ENCODE results near the gene NANOS2. TPM values are rescaled to one million over a fixed set of nuclear protein-coding genes. Genes with fewer than 3 reads are reported as not detected.

The NANOS2 gene
- total RNA-seq, 1 donor = not detected

DNA sequence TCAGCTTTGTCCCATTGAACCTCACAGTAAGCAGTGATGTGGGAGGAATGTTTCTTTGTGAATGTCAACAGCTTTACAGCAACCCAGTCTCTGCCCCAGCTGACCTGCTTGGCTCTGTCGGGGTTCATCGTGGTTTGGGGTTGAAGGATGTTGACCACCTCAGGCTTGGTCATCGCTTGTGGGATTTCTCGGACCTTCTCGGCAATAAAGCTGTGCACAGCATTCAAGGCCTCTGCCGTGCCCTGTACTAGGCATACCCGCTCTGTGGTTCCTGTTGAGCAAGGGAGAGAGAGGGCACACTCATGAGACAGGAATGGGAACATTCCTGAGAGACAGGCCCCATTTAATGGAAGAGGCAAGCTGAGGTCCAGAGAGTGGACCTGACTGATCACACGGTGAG is 39.1 kb upstream of the NANOS2 start:
- Histone ChIP-seq H3K9me3 (ENCODE audit: low read depth, low read length) (no peaks in the 10 kb centered on the region), H3K36me3 (ENCODE audit: insufficient read depth, low read length) (no peaks in the 10 kb centered on the region), H3K4me1 (ENCODE audit: insufficient read depth, low read length) (no peaks in the 10 kb centered on the region), H3K27ac (ENCODE audit: low read depth, low read length) (no peak overlapping the region), H3K4me2 (ENCODE audit: insufficient read depth, low read length) (no peak overlapping the region), H3K4me3 (ENCODE audit: insufficient read depth, low read length) (no peak overlapping the region), H3K79me2 (ENCODE audit: insufficient read depth, low read length) (no peaks in the 10 kb centered on the region), H4K20me1 (ENCODE audit: insufficient read depth, low read length) (no peaks in the 10 kb centered on the region), H3K27me3 (ENCODE audit: insufficient read depth, low read length) (no peaks in the 10 kb centered on the region), H2AFZ (ENCODE audit: low read length) (no peak overlapping the region)
- DNase-seq (ENCODE audit: insufficient read length, low spot score, missing footprints) = no peak
- TF ChIP-seq CTCF (IDR thresholded peaks at IDR 0.05; ENCODE audit: extremely low read depth, low read depth, low read length) = no peak

DNA sequence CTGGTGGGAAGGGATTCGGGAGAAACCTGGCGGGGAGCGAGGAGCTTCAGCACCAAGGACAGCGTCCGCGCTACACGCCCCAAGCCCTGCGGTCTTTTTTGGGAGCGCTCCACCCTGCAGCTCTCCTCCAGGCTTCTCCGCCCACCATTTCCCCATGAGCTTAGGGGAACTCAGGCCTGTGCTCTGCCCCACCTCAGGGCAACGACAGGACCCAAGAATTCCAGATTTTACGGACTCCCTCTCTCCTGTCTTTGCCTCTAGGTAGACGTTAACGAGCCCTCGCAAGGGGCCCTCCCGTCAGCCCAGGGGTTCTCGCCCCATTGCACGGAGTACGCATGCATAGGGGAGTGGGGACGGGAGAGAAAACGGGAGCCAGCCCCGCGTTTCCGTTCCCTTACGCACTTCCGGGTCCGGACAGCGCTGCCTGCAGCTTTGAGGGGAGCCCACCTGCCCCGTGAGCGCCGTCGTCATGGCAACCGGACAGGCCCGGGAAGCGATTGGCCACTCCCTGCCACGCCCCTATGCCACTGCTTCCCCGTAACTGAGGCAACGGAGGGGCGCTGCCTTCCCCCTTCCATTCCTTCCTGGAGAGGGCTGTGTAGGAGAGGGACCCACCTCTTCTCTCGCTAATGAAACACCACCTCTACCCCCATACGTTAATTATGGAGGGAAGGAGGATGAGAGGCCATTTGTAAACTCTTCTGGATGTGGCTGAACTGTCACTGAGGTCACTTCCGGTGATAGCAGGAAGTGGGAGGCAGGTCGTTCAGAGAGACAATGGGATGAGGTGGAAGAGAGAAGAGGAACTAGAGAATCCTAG is 38.3 kb upstream of the NANOS2 start:
- no peaks in the 10 kb centered on the region for H3K4me1 ChIP-seq (ENCODE audit: insufficient read depth, low read length)
- peak overlapping the region; percentile 29 for H2AFZ ChIP-seq (ENCODE audit: low read length)
- no peaks in the 10 kb centered on the region for H3K9me3 ChIP-seq (ENCODE audit: low read depth, low read length)
- no peaks in the 10 kb centered on the region for H4K20me1 ChIP-seq (ENCODE audit: insufficient read depth, low read length)
- no peak overlapping the region for H3K27ac ChIP-seq (ENCODE audit: low read depth, low read length)
- H3K4me3 ChIP-seq (ENCODE audit: insufficient read depth, low read length) = no peak overlapping the region
- no peaks in the 10 kb centered on the region for H3K36me3 ChIP-seq (ENCODE audit: insufficient read depth, low read length)
- peak; percentile 93 for DNase-seq (ENCODE audit: insufficient read length, low spot score, missing footprints)
- H3K27me3 ChIP-seq (ENCODE audit: insufficient read depth, low read length) = no peaks in the 10 kb centered on the region
- no peak for TF ChIP-seq CTCF (IDR thresholded peaks at IDR 0.05; ENCODE audit: extremely low read depth, low read depth, low read length)
- H3K4me2 ChIP-seq (ENCODE audit: insufficient read depth, low read length) = no peak overlapping the region
- H3K79me2 ChIP-seq (ENCODE audit: insufficient read depth, low read length) = no peaks in the 10 kb centered on the region

- Histone ChIP-seq H3K4me1 (ENCODE audit: insufficient read depth, low read length) (no peaks in the 10 kb centered on the region), H4K20me1 (ENCODE audit: insufficient read depth, low read length) (no peaks in the 10 kb centered on the region), H3K9me3 (ENCODE audit: low read depth, low read length) (no peaks in the 10 kb centered on the region), H3K4me3 (ENCODE audit: insufficient read depth, low read length) (no peak overlapping the region), H3K4me2 (ENCODE audit: insufficient read depth, low read length) (no peak overlapping the region), H3K27ac (ENCODE audit: low read depth, low read length) (no peak overlapping the region), H3K79me2 (ENCODE audit: insufficient read depth, low read length) (no peaks in the 10 kb centered on the region), H3K27me3 (ENCODE audit: insufficient read depth, low read length) (no peaks in the 10 kb centered on the region), H2AFZ (ENCODE audit: low read length) (no peak overlapping the region), H3K36me3 (ENCODE audit: insufficient read depth, low read length) (no peaks in the 10 kb centered on the region)
- no peak for TF ChIP-seq CTCF (IDR thresholded peaks at IDR 0.05; ENCODE audit: extremely low read depth, low read depth, low read length)
- DNase-seq (ENCODE audit: insufficient read length, low spot score, missing footprints) = peak; percentile 50
Observed at GRCh38 chr19:45952341-45952685, 37.7 kb upstream of the NANOS2 start.

DNA sequence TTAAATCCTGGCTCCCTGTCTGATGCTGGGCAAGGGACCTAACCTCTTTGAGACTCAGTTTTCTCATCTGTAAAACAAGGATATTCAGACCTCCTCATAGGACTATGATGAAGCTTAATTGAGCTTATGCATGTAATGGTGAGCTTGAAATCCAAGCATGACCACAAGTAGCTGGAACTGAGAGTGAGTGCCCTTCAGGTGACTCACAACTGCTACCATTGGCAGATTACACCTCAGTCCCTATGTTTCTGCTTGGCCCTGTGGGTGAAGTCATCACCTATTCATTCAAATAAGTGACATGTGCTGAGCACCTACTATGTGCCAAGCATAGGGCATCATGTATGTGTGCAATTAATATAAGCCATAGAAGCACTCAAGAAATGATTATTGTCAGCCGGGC is 33.3 kb upstream of the NANOS2 start:
- Histone ChIP-seq H3K27ac (ENCODE audit: low read depth, low read length) (no peak overlapping the region), H3K9me3 (ENCODE audit: low read depth, low read length) (no peaks in the 10 kb centered on the region), H3K27me3 (ENCODE audit: insufficient read depth, low read length) (no peaks in the 10 kb centered on the region), H4K20me1 (ENCODE audit: insufficient read depth, low read length) (no peaks in the 10 kb centered on the region), H3K36me3 (ENCODE audit: insufficient read depth, low read length) (no peaks in the 10 kb centered on the region), H3K79me2 (ENCODE audit: insufficient read depth, low read length) (no peaks in the 10 kb centered on the region), H3K4me3 (ENCODE audit: insufficient read depth, low read length) (no peak overlapping the region), H2AFZ (ENCODE audit: low read length) (no peak overlapping the region), H3K4me1 (ENCODE audit: insufficient read depth, low read length) (no peaks in the 10 kb centered on the region), H3K4me2 (ENCODE audit: insufficient read depth, low read length) (no peak overlapping the region)
- TF ChIP-seq CTCF (IDR thresholded peaks at IDR 0.05; ENCODE audit: extremely low read depth, low read depth, low read length) = no peak
- no peak for DNase-seq (ENCODE audit: insufficient read length, low spot score, missing footprints)

All from osteoblast (primary cell).